Fibroblast of the conjunctiva (primary cell): ENCODE measurements around the gene AFF3.
"Not testable (repeated sequence)": the region's sequence is repeated elsewhere in the genome, so short reads cannot be mapped to it uniquely, and the experiment has no call there.

Experiments used
- DNase-seq: peaks from one replicate; pipeline ENCODE4 v3.0.0-alpha.2; 2010; ENCODE audit warnings: low read depth

Gene AFF3

DNA sequence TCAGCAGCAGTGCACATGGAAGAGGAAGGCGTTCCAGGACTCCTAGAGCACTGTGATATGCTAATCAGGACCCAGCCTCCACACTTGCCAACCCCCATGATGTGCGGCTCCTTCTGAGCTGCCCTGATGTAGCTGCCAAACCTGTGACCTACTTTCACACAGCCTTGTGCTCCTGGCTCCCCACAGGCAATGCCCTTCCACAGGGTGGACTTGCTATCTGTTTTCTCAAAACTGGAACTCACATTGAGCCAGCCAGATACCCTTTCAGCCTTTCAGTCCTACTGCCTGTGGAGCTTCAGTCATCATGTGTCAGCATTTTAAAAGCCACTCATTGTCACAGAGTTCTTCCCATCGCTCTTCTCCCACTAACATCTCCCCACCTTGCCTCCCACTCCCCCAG is 181.6 kb downstream of the AFF3 start:
- no peak for DNase-seq

DNA sequence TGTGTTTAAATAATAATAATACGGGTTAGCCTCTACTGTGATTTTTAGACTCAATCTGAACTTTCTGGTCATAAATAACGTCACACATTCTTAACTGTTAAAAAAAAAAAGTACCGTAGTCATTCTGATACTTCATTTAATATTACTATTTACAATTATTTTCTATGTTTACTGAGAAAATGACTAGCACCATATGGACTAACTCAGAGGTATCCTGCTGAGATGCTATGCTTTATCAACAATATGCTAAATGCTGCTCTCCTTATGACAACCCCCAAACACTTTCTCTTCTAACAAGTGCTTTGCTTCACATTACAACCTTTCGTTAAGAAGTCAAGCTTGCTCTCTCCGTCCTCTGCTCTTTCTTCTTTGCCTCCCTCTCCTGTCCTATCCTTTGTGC is 182.1 kb downstream of the AFF3 start:
- DNase-seq: no peak

DNA sequence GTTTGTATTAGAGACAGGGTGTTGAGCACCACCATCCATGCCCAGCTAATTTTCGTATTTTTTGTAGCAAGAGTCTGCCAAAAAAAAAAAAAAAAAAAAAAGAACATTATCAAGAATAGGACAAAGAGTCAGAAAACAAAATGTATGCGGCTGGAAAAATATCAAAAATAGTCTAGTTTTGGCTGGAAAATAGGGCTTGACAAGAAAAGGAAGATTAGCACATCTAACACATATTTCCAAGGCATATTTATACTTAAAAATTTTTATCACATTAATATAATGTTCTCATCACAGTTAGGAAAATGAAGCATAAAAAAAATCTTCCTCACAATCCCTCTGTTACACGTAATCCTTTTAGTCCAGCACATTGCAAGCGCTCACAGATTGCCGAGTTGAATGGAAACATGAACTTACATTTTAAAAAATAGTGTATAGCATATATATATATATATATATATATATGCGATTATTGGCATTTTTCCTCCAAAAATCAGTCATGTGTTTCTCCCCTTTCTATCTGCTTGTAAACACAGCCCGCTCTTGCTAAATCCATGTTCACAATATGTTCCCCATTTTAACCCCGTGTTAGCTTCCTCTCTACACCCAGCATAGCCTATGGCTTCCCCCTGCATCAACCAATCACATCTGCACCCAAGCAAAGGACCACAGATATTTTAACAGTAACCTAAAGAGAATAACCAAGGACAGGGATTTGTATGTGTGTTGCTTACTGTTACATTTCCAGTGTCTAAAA is 183.0 kb downstream of the AFF3 start:
- DNase-seq: no peak

DNA sequence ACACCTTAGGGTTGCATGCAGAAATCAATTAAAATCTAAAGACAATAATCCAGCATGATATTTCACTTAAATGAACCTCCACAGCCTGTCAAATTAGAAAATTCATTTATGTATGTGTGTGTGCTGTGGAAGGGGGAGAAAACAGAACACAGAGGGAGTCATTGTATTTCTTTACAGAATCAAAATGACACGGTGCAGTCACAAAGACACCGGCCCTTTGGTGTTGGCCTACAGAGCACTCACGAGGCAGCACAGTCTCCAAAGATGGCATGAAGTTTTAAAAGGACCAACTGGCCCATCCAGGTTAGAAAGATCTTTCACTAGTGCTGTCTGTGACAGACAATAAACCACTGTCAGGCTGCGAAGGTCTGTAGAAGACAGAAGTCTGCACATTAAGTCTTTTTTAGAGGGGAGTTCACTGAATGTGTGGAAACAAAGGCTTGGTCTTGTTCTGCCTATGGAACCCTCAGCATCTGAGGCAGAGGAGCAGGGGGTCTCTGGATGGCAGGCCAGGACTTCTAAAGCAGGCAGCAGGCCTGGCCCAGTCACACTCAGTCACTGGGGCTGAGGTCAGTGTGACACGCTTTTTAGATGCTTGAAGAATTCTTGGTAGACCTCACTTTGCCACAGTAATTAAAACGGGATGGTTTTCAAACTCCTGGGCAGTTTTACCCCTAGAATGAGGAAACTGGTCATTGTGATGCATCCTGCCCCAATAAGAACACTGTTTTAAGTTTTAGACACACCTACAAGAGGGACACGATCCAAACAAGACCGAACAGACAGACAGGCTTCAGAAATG is 184.9 kb downstream of the AFF3 start:
- no peak for DNase-seq

DNA sequence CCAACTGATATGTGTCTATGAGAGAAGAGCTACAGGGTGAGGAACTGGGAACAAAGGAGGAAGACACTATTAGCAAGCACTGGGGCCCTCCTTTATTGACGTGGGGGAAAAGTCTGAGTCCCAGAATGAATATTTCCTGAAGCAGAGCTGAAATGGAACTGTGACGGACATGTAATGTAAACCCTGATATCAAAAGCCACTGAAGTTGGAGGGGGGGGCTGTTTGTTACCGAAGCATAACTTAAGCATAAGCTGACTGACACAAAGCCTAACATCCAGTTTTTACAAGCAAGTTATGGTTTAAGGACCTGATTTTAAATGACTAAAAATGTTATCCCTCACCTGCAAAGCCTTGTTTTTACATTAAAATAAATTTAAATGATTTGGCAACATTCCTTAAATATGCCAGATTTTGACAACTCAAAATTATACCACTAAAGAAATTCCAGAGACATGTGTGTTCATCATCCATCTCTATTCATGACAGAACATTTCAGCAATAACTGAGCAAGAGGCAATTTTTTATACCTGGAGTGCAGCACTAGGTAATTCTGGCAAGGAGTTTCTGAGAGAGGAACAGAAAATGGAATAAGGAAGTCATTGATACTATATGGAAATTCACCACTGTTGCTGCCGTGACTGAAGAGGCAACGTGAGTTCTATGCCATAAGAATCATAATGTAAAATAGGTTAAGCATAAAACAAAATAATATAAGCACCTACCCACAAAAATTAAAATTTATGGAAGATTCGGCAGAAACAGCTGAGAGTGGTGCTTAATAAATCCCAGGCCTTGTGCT is 186.0 kb downstream of the AFF3 start:
- DNase-seq: no peak

DNA sequence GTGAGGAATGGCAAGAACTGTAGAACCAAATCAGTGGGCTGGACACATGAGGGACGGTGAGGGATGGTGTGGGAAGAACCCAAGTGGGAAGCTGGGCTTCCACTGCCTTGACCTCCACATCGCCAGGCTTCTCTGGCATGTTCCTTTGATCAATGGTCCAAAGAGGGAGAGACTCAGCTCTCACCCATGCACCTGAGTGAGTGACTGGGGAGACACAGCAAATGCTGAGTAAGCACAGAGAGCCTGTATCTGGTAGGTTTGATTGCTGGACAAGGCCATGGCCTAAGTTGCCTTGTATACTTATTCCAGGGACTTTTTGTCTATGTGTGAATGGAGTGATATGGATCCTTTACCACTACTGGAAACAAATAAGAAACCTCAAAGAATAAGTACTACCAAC is 188.6 kb downstream of the AFF3 start:
- no peak for DNase-seq

DNA sequence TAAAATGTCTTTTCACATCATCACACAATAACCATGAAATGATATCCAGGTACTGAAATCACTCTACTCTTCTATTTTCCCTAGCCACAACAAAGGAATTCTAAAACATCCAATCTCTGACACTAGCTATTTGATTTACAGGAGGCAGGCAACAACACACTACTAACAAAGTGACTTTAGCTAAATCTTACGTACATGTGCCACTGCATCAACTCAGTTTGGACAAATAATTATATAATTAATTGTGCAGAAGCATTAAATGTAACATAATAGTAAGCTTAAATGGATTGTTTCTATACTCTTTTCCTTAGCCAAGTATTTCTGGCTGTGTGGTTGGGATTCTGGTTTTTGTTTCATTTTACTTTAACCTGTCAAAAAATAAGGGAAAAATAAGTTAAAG is 192.4 kb downstream of the AFF3 start:
- no peak for DNase-seq

DNA sequence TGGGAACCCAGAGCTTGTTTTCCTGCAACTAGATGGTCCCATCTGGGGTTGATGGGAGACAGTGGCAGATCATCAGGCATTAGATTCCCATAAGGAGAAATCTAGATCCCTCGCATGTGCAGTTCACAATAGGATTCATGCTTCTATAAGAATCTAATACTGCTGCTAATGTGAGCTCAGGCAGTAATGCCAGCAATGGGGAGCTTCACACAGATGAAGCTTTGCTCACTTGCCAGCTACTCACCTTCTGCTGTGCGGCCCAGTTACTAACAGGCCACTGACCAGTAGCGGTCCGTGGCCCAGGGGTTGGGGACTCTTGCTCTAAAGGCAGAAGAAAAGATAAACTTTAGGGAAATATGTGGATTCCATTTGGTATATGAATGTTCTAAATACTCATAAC is 192.9 kb downstream of the AFF3 start:
- no peak for DNase-seq

DNA sequence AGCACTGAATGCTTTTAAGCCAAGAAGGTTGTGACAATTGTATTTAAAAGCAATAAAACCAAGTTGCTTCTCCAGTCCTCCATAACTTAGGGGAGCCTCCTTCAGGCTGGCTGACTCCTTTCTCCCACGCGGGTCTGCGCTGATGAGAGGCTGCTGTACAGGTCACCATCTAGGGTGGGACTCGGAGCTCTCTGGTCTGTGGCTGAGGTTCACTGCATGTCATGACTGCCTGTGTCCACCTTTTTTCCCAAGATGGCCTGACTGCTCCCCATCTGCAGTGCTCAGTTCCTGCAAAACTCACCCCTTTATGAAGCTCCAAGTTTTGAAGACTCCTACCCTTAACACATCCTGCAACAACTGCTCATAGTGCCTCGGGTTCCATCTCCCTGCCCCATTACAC is 194.4 kb downstream of the AFF3 start:
- no peak for DNase-seq

DNA sequence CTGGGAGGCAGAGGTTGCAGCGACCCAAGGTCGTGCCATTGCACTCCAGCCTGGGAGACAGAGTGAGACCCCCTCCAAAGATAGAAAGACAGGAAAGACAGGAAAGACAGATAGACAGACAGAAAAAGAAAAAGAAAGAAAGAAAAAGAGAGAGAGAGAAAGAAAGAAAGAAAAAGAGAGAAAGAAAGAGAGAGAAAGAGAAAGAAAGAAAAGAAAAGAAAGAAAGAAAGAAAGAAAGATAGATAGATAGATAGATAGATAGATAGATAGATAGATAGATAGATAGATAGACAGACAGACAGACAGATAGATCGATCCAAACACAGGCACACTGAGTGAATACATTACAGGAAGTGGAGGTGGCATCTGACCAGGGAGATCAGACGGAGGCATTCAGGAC is 195.0 kb downstream of the AFF3 start:
- DNase-seq: not testable (repeated sequence)

DNA sequence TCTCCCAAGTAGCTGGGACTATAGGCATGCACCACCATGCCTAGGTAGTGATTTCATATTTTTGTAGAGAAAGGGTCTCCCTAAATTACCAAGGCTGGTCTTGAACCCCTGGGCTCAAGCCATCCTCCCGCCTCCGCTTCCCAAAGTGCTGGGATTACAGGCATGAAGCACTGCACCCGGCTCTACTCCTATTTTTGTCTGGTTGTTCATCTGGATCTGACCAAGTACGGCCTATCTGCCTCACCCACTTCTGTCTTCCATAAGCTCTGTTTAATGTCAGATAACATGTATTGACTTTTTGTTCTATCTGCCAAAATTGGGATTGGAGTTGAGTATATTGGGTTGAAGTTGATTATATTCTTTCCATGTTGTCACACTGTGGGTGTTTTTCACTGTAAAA is 198.4 kb downstream of the AFF3 start:
- DNase-seq: no peak

DNA sequence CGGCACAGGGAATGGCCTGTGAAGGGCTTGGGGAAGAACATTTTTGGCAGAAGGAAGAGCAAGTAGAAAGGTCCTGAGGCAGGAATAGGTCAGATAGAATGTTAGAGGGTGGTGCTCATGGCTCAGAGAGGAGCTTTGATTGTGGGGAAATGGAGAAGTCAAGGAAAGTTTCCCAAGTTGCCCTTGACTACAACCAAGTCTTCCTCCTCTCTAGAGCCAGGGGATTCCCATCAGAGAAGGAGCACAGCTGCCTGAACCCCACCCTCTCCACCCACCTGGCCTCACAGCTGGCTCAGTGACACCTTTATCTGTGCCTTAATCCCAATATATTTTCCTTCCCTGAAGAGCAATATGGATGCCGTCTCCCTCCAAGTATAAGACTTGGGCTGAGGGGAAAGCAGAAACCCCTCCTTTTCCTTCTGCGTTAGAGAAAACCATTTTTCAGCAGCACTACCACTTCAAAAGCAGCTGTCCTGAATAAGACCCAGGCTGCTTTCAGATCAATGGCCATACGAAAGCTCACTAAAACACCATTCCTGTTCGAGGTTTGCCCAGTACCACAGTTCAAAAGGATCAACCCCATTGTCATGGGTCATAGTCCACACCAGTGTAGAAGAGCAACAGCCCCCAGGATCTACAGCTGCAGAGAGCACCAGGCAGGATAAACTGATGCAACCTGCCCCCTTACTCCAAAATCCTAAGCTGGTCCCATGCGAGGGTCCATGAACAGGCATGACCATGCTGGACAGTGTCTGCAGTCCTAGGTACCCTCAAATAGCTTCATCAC is 199.6 kb downstream of the AFF3 start:
- no peak for DNase-seq

DNA sequence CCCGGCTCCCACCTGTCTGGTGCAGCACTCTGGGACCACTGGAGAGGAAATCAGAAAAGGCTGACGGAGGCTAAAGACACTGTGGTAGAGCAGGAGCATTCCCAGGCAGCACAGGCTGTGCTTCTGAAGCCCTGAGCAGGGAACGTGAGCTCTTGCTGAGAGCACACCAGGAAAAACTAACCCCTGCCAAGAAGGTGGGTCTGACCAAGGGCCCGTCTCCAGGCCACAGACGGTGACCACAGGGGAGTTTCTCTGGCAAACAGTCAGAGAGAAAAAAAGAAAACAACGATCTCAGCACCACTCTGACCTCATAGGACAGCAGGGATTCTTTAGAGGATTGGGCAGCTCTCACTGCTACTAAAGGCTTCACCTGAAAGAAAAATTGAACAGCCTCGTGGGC is 201.4 kb downstream of the AFF3 start:
- DNase-seq: peak; percentile 12

DNA sequence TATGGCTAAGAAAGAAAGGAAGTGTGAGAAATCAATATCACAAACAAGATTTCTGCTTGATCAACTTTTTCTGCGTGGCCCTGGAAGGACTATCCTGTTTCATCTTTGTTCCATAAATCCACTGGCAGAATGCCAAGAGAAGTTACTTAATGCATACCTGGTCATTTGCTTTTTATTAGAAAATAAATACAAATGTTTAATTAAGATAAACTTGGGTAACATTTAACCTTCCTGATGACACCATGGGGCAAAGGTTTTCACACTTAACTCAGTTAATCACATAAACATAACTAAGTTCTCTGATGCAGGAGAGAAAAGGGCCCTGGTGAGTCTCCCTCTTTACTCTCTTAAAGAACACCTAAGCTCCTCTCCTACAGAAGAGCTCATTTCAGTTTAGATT is 203.3 kb downstream of the AFF3 start:
- no peak for DNase-seq

DNA sequence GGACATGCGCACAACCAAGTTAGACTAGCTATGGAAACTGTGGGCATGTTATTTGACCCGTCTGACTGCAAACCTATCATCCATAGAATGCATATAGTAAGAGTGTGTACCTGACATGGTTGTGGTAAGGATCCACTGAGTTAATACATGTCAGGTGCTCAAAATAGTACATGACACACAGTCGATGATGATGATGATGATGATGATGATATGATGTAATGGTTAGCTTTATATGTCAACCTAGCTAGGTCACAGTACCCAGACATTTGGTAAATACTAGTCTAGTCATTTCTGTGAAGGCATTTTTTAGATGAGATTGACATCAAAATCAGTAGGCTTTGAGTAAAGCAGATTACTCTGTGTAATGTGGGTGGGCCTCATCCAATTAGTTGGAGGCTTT is 204.1 kb downstream of the AFF3 start:
- DNase-seq: no peak

DNA sequence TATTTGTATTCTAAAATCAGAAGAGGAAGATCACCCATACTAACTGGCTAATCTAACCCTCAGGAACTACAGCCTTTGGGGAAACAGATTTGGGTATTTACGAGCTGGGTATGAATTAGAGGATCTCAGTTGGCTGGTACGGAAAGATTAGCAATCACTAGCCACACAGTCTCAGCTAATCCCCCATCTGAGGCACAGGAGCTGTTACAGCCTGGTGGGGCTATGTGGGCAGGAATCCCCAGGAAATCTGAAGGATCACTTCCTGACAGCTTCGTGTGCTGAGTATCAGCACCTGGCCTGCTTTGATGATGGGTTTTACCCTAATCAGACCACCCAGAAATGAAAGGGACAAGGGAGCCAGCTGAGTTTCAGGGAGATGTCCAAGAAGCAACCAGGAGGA is 206.3 kb downstream of the AFF3 start:
- no peak for DNase-seq

DNA sequence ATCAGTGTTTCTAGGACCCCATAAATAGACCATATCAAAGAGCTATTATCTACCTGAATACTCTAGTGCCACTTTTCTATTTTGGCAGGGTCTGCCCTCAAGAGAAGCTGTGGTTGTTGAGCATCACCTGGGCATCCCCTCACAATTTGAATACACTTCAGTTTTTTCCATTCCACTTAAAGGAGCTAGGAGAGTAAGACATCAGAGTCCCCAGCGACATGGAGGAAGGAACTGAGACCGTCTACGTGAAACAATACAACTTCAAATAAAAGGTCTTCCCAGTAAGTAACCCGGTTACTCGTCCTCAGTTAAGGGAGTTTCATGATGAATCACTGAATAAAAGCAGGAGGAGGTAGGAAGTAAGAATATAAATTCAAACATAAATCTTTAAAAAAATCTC is 206.7 kb downstream of the AFF3 start:
- DNase-seq: no peak

DNA sequence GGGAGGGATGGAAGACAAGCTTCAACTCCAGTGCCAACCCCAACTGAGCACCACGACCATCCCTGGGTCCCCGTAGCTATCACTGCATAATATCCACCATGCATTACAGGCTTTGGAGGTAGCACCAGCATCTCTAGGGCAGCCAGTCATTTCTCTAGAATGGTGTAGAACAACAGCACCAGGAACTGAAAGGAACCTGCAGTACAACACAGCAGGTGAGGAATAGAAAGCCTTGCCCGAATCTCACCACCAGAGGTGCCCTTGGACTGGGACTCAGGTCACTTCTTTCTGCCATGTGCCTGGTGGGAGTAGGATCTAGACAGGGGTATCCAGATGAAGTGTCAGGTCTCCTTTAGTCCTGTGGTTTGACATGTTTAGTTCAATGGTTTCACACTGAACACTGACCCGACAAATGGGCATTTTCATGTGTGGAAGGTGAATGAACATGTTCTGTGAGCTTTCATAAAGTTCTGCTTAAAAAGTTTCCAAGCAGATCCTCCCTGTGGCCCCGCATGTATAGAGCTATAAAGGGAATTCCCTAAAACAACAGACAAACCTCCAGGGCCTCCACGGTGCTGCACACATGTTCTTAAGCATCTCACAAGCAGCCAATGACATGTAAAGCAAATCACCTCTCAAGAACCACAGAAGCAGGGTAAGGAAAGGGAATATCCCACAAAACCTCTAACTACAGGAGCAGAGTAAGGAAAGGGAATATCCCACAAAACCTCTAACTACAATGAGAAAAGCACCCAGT is 208.3 kb downstream of the AFF3 start:
- no peak for DNase-seq

DNA sequence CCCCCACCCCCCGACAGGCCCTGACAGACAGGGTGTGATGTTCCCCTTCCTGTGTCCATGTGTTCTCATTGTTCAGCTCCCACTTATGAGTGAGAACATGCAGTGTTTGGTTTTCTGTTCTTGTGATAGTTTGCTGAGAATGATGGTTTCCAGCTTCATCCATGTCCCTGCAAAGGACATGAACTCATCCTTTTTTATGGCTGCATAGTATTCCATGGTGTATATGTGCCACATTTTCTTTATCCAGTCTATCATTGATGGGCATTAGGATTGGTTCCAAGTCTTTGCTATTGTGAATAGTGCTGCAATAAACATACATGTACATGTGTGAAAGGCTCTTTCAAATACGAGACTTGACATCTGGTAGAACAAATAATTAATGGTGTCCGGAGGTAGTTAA is 208.9 kb downstream of the AFF3 start:
- not testable (repeated sequence) for DNase-seq

DNA sequence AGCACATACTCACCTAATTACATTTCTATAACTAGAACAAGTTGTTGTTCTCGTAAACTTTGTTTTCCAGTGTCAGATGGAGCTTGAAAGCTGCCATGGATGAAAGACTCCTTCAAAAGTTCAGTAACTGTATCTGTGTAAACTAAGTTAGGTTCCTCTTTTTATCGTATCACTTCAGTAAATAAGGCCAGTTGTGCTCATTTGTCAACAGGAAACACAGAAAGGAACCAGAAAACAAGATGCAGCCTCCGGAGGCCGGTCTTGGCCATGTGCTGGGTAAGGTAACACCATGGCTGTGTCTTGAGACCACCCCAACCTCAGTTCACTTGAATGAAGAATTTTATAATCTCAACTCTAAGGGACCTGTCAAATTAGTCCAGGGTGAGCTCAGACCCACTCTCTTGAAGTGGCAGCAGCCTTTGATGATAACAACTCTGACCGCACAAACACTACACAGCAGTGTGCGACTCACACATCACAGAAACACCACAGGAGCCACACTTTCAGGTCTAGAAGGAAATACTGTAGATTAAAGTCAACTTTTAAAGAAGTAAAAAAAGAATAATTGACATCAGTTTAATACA is 213.8 kb downstream of the AFF3 start:
- DNase-seq: no peak

DNA sequence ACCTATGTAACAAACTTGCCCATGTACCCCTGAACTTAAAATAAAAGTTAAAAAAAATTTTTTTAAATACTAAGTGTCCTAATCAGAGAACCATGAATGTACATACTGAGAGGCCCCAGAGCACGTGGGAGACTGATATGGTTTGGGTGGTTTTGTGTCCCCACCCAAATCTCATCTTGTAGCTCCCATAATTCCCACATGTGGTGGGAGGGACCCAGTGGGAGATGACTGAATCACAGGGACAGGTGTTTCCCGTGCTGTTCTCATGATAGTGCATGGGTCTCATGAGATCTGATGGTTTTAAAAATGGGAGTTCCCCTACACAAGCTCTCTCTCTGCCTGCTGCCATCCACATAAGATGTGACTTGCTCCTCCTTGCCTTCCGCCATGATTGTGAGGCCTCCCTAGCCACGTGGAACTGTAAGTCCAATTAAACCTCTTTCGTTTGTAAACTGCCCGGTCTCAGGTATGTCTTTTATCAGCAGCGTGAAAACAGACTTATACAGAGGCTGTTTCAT is 214.6 kb downstream of the AFF3 start:
- DNase-seq: not testable (repeated sequence)
